COLO668 (cell line): Measurements from ENCODE around the gene C5AR1.
"Not testable (repeated sequence)": the region's sequence is repeated elsewhere in the genome, so short reads cannot be mapped to it uniquely, and the experiment has no call there.

Experiments
- DNase-seq: peaks from one replicate; lab custom pipeline; 2025; ENCODE audit not compliant: unreplicated experiment; lab: John Stamatoyannopoulos, UW

Gene C5AR1

GRCh38 chr19:47362321-47362720, 52.7 kb downstream of the C5AR1 start:
- DNase-seq, result no peak

- peak; percentile 7 for DNase-seq
Measured at GRCh38 chr19:47363758-47364531, 54.3 kb downstream of the C5AR1 start.

GRCh38 chr19:47365455-47365854, 55.8 kb downstream of the C5AR1 start:
- DNase-seq, result not testable (repeated sequence)

GRCh38 chr19:47370045-47370611, 60.5 kb downstream of the C5AR1 start:
- DNase-seq, result no peak

- DNase-seq, result no peak
Measured at GRCh38 chr19:47371261-47371660, 61.6 kb downstream of the C5AR1 start.
